GM20431 (cell line): ENCODE results near the gene DUS1L.

Experiments
- in situ Hi-C: fragments of 300-500 bp; cut with MseI, MboI; formaldehyde crosslinking; loops from one replicate; pipeline ENCODE4 v1.15.0; 2020; ENCODE audit warnings: low sequenced_read_pairs; ENCODE audit not compliant: unreplicated experiment

The DUS1L gene

GRCh38 chr17:82018989-82019689 is 46.5 kb downstream of the DUS1L start:
- in situ Hi-C loops: no loop called here

GRCh38 chr17:82018152-82018988 is 47.2 kb downstream of the DUS1L start:
- in situ Hi-C loops: no loop called here

GRCh38 chr17:82017612-82018151 is 47.9 kb downstream of the DUS1L start:
- in situ Hi-C loops: no loop called here

- in situ Hi-C loops: no loop called here
Observed at GRCh38 chr17:82016875-82017459, 48.6 kb downstream of the DUS1L start.

GRCh38 chr17:82016061-82016874 is 49.3 kb downstream of the DUS1L start:
- in situ Hi-C loops: no loop called here

GRCh38 chr17:82015311-82015971 is 50.2 kb downstream of the DUS1L start:
- in situ Hi-C loops: no loop called here

GRCh38 chr17:82014971-82015310 is 50.7 kb downstream of the DUS1L start:
- in situ Hi-C loops: no loop called here

- in situ Hi-C loops: no loop called here
Observed at GRCh38 chr17:82014432-82014831, 51.2 kb downstream of the DUS1L start.

- in situ Hi-C loops: no loop called here
Observed at GRCh38 chr17:82013772-82014321, 51.8 kb downstream of the DUS1L start.

- in situ Hi-C loops: no loop called here
Observed at GRCh38 chr17:82013341-82013740, 52.3 kb downstream of the DUS1L start.

- in situ Hi-C loops: no loop called here
Observed at GRCh38 chr17:82012640-82013295, 52.8 kb downstream of the DUS1L start.

GRCh38 chr17:82012261-82012639 is 53.4 kb downstream of the DUS1L start:
- in situ Hi-C loops: no loop called here

- in situ Hi-C loops: no loop called here
Observed at GRCh38 chr17:82011617-82012187, 53.9 kb downstream of the DUS1L start.

GRCh38 chr17:82010575-82011525 is 54.8 kb downstream of the DUS1L start:
- in situ Hi-C loops: no loop called here

GRCh38 chr17:82009413-82009812 is 56.2 kb downstream of the DUS1L start:
- in situ Hi-C loops: no loop called here

- in situ Hi-C loops: no loop called here
Observed at GRCh38 chr17:82008941-82009405, 56.6 kb downstream of the DUS1L start.

GRCh38 chr17:82008258-82008940 is 57.2 kb downstream of the DUS1L start:
- in situ Hi-C loops: no loop called here
